Neural cell (in vitro differentiated cells): Measurements from ENCODE around the gene GGT6.

ENCODE experiments used
- CTCF ChIP-seq: fragments of 450-650 bp; IDR thresholded peaks from 2 replicates; pipeline ENCODE4 v1.5.1; 2014; ENCODE audit warnings: antibody characterized with exemption, mild to moderate bottlenecking, moderate library complexity; ENCODE audit not compliant: poor library complexity, severe bottlenecking
- REST ChIP-seq: IDR thresholded peaks from 2 replicates; pipeline ENCODE4 v1.6.1; 2012; ENCODE audit warnings: borderline replicate concordance
- SMC3 ChIP-seq: fragments of 450-650 bp; conservative IDR thresholded peaks from 2 replicates; pipeline ENCODE4 v1.6.1; 2014; ENCODE audit warnings: antibody characterized with exemption, mild to moderate bottlenecking, moderate library complexity; ENCODE audit not compliant: poor library complexity

- no peak for TF ChIP-seq CTCF
- TF ChIP-seq SMC3 = no peak
- no peak for TF ChIP-seq REST
These were observed 16.0 kb downstream of the GGT6 start for GRCh38 chr17:4544135-4544950.
